Activated CD4-positive, alpha-beta T cell treated with anti-CD3 and anti-CD28 coated beads for 1 hour (primary cell): Measurements from ENCODE around the gene SENP6.
"Not testable (repeated sequence)": the region's sequence is repeated elsewhere in the genome, so short reads cannot be mapped to it uniquely, and the experiment has no call there.

Experiments
- DNase-seq: peaks from one replicate; pipeline ENCODE4 v3.0.0-alpha.2; 2020

SENP6 gene

GRCh38 chr6:75673884-75674283, 72.2 kb downstream of the SENP6 start:
- DNase-seq = no peak

- no peak for DNase-seq
Measured at GRCh38 chr6:75676377-75676776, 74.7 kb downstream of the SENP6 start.

- DNase-seq = not testable (repeated sequence)
Measured at GRCh38 chr6:75682548-75682947, 80.9 kb downstream of the SENP6 start.

- not testable (repeated sequence) for DNase-seq
Measured at GRCh38 chr6:75683005-75683404, 81.3 kb downstream of the SENP6 start.

GRCh38 chr6:75687535-75687934, 85.9 kb downstream of the SENP6 start:
- DNase-seq = not testable (repeated sequence)

- not testable (repeated sequence) for DNase-seq
Measured at GRCh38 chr6:75687937-75688336, 86.3 kb downstream of the SENP6 start.

- DNase-seq = no peak
Measured at GRCh38 chr6:75689576-75689975, 87.9 kb downstream of the SENP6 start.

GRCh38 chr6:75691012-75691411, 89.3 kb downstream of the SENP6 start:
- no peak for DNase-seq

GRCh38 chr6:75693534-75693933, 91.9 kb downstream of the SENP6 start:
- no peak for DNase-seq

- DNase-seq = no peak
Measured at GRCh38 chr6:75694406-75694805, 92.7 kb downstream of the SENP6 start.

- DNase-seq = not testable (repeated sequence)
Measured at GRCh38 chr6:75708334-75708733, 106.7 kb downstream of the SENP6 start.

GRCh38 chr6:75711173-75711572, 109.5 kb downstream of the SENP6 start:
- DNase-seq = no peak

GRCh38 chr6:75719133-75719532, 117.5 kb downstream of the SENP6 start:
- DNase-seq = no peak

- DNase-seq = no peak
Measured at GRCh38 chr6:75723382-75723781, 121.7 kb downstream of the SENP6 start.

GRCh38 chr6:75727206-75727605, 125.5 kb downstream of the SENP6 start:
- no peak for DNase-seq

- not testable (repeated sequence) for DNase-seq
Measured at GRCh38 chr6:75731029-75731428, 129.3 kb downstream of the SENP6 start.

- DNase-seq = no peak
Measured at GRCh38 chr6:75735491-75736186, 134.0 kb downstream of the SENP6 start.

- DNase-seq = no peak
Measured at GRCh38 chr6:75743971-75744370, 142.3 kb downstream of the SENP6 start.

GRCh38 chr6:75745404-75745803, 143.7 kb downstream of the SENP6 start:
- DNase-seq = no peak

GRCh38 chr6:75746221-75746620, 144.5 kb downstream of the SENP6 start:
- no peak for DNase-seq

GRCh38 chr6:75747152-75747992, 145.7 kb downstream of the SENP6 start:
- DNase-seq = no peak

- no peak for DNase-seq
Measured at GRCh38 chr6:75748003-75748742, 146.5 kb downstream of the SENP6 start.

GRCh38 chr6:75748743-75749538, 147.3 kb downstream of the SENP6 start, which contains the start of gene MYO6:
MYO6 (plus strand) TSS chr6:75749239; CDS start chr6:75817548, 68,309 bp downstream.
- DNase-seq = peak; percentile 15
